GM19468 (cell line): ENCODE results near the gene CNOT1.
"Not testable (repeated sequence)": the region's sequence is repeated elsewhere in the genome, so short reads cannot be mapped to it uniquely, and the experiment has no call there.

ENCODE experiments used
- ATAC-seq: cut with Tn5 transposase; IDR thresholded peaks from one replicate; pipeline ENCODE4 v1.9.1; 2021; ENCODE audit warnings: mild to moderate bottlenecking, moderate library complexity, moderate number of reproducible peaks; ENCODE audit not compliant: unreplicated experiment; ENCODE audit errors: extremely low read depth

CNOT1 gene

GRCh38 chr16:58629733-58630640 lies at the start of gene CNOT1:
Gene CNOT1, minus strand, starts transcription at chr16:58629826. Its CDS starts 30,489 bp downstream, at chr16:58599337.
- ATAC-seq, result peak; percentile 90

DNA sequence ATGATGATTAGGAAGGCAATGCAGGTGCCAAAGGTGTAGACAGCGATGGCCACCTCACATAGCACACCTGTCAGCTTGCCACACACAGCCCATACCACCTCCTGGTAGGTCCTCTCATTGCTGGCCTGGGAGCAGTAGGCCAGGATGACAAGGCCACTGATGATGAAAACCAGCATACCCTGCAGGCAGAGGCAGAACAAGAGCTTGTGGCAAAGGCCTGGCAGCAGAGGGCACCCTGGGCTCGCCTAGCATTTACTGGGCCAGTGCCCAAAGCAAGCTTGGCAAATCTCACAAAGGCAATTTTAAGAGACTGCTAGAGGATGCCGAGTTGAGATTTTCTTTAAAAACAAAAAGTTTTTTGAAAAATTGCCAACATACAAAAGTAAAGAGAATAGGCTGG lies 49.1 kb upstream of the CNOT1 start:
- no peak for ATAC-seq

DNA sequence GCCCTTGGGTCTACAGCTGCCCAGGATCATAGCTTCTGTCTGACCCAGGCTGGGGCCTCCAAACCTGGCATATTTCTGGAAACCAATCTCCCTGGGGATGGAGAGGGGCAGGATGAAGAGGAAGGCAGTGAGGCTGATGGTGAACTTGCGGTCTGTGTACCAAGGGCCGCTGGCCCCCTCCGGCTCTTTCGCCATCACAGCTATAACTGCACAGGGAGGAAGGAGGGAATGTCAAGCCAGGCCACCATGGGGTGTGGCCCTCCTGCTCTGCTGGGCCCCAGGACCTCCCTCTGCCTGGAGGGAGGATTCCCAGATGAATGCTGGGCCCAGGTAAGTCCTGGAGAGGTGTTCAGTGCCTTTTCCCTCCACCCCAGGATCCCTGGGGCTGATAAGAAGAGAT lies 48.6 kb upstream of the CNOT1 start:
- no peak for ATAC-seq

GRCh38 chr16:58670946-58671583 lies 41.4 kb upstream of the CNOT1 start:
- no peak for ATAC-seq

GRCh38 chr16:58670177-58670576 lies 40.6 kb upstream of the CNOT1 start:
- ATAC-seq, result no peak

DNA sequence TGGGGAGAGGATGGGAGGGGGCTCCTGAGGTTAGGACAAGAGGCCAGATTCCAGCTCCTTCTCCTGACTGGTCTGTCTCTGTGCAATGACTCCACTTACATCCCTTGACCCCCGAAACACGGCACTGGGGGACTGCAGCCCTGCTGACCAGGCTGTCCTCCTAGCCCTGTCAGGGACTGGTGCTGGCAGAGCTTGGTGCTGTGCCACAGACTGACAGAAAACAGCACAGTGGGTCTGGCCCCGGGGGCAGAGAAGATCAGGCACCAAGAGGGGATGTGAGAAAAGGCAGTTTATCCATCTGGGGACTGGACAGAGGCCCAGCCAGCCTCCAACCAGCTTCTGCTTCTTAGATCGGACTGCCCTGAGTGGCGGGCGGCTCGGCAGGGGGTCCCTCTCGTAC lies 35.6 kb upstream of the CNOT1 start:
- no peak for ATAC-seq

GRCh38 chr16:58661199-58661830 lies 31.7 kb upstream of the CNOT1 start:
- ATAC-seq, result no peak

GRCh38 chr16:58659911-58660310 lies 30.3 kb upstream of the CNOT1 start:
- not testable (repeated sequence) for ATAC-seq

GRCh38 chr16:58658796-58659211 lies 29.2 kb upstream of the CNOT1 start:
- no peak for ATAC-seq

GRCh38 chr16:58656899-58657298 lies 27.3 kb upstream of the CNOT1 start:
- ATAC-seq, result no peak

DNA sequence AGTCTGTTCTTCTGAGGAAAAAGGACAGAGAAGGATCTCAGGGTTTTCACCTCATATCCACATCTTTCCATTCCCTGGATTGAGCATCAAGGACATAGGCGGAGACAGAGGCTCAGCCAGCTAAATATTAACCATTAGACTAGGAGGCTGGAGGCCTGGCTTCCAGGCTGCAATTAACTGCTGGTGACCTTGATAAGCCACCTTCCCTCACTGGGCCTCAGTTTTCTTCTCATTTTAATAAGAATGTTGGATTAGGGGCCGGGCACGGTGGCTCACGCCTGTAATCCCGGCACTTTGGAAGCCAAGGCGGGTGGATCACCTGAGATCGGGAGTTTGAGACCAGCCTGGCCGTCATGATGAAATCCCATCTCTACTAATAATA lies 25.6 kb upstream of the CNOT1 start:
- no peak for ATAC-seq

- ATAC-seq, result no peak
Observed at GRCh38 chr16:58654560-58655214, 25.1 kb upstream of the CNOT1 start.

DNA sequence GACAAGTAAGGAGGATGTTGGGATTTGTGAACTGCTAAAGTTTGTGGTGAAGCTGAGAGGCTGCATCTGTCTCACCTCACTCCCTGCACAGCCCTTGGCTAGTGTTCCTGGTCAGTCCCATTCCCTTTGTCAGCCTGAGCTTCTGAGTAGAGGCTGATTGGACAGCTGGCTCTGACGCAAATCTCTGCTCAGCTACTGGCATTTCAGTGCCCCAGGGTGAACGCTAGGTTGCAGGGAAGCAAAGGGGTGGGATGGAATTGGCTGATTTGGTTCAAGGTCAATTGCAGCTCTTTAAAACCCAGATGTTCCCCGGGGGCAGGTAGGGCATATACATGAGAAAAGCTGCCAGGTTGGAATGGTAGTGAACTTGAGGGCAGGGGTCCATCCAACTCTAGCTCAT lies 23.1 kb upstream of the CNOT1 start:
- ATAC-seq, result no peak

- no peak for ATAC-seq
Observed at GRCh38 chr16:58651965-58652348, 22.3 kb upstream of the CNOT1 start.

DNA sequence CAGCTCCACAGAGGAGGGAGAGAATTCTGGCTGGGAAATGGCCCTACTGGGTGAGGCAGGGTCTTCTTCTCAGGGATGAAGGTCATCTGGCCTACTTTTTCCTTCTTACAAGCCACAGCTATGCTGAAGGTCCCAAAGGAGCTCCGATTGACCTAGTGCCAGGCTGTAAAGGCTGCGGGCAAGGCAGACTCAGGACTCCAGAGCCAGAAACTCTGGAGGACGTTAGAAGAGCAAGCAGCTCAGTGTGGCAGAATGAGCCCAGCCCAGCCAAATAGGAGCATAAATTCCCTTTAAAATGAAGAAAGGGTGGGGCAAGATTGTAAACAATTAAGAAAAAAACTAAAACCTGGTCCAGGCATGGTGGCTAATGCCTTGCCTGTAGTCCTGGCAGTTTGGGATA lies 20.1 kb upstream of the CNOT1 start:
- no peak for ATAC-seq

DNA sequence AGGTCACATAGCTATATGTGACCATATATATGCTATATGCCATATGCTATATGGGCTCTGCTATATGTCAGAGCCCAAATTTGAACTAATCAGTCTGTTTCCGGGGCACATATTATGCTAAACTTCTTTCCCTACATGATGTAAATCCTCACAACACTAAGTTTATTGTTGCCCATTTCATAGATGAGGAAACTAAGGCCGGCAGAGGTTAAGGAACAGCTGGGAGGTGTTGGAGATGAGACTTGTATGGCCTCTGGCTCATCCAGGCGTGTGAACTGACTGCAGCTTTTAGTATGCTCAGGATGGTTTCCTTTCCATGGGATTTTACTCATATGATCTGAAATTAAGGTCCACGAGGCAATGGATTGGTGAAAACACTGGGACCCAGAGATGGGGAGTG lies 17.5 kb upstream of the CNOT1 start:
- ATAC-seq, result no peak

DNA sequence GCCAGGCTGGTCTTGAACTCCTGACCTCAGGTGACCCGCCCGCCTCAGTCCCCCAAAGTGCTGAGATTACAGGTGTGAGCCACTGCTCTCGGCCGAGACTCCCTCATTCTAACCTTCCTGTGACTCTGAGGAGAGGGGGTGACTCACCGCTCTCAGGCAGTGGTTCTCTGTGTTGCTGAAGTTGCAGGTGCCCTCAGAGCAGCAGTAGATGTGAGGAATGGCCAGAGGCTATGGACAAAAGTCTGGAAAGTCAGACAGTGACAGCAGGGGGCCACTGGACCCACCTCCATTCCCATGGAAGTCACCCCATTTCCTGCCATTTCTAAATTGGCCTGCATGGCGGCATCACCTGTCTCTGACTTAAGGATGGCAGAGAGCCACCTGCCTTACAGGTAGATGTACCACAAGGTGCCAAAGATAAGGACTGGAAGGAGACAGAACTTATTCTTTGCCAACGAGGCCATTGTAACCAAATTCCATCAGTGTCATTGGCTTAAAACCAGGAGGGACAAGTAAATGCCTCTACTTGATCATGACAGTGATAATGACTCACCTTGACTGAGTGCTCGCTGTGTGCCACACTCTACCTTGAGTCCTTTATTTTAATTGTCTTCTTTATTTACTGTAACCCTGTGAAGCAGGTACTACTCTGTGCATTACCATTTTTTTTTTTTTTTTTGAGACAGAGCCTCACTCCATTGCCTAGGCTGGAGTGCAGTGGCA lies 15.3 kb upstream of the CNOT1 start:
- ATAC-seq, result no peak

DNA sequence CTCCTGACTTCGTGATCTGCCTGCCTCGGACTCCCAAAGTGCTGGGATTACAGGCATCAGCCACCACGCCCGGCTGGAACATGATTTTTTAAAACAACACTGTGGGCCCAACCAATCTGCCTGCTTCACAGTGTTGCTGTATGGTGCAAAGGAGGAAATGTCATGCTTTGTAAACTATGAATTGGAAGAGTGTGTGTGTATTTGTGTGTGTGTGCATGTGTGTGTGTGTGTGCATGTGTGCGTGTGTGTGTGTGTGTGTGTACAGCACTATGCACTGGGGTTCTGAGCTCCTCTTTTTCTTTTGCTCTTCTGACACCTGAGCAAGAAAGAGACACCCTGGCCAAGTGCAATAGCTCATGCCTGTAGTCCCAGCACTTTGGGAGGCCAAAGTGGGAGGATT lies 14.5 kb upstream of the CNOT1 start:
- no peak for ATAC-seq

DNA sequence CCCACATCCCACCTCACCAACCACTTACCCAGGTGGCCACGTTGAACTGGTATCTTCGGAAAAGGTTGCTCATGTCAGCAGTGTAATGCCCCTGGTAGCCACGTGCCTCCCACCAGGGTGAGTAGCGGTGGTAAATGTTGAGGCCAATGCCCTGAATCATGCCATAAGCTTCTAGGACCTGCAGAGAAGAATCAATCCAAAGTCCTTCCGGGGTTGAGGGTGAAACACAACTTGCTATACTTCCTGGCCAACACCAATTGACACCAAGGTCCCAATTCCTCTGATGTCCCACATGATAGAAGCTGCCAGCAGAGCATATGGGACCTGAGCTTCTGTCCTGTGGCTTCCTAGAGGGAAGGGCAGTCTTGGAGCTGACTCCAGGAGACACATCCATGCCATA lies 11.3 kb upstream of the CNOT1 start:
- no peak for ATAC-seq

- ATAC-seq, result no peak
Observed at GRCh38 chr16:58639836-58640235, 10.2 kb upstream of the CNOT1 start.
